T-cell (primary cell): ENCODE measurements around the gene SH3BGR. TPM values are rescaled to one million over a fixed set of nuclear protein-coding genes. Genes with fewer than 3 reads are reported as not detected.

ENCODE experiments used
- ATAC-seq, 4 experiments: fragments of 200-7000 bp in 3 of 4; fragments of 150-1000 bp in 1 of 4; cut with Tn5 transposase; replicated peaks in 1 of 4; 1 replicate in 3 of 4; 2 replicates in 1 of 4; pipeline ENCODE4 v1.10.0; 2021; ENCODE audit warnings: moderate library complexity in 3 of 4, mild to moderate bottlenecking in 2 of 4, moderate number of reproducible peaks in 1 of 4
- CTCF ChIA-PET, 2 donors: fragments of 300-600 bp; sonication (Branson Sonifier 250); formaldehyde crosslinking; loops; one replicate each; lab custom pipeline; 2022; ENCODE audit warnings: antibody characterized with exemption in 2 of 2; lab: Charles Lee
- POLR2A ChIA-PET, 2 donors: fragments of 300-600 bp; sonication (Branson Sonifier 250); formaldehyde crosslinking; loops; one replicate each; lab custom pipeline; 2022; ENCODE audit warnings: antibody characterized with exemption in 2 of 2; lab: Charles Lee
- DNase-seq, 35 experiments: peaks; one replicate each; pipeline versions ENCODE4 v3.0.0 to v3.0.0-alpha.2; 2013 to 2023
- H3K27ac ChIP-seq: one replicate; pipeline ENCODE4 v1.5.1; 2013; ENCODE audit warnings: low read length
- H3K27me3 ChIP-seq, 2 experiments: replicated peaks in 1 of 2; 1 replicate in 1 of 2; 2 replicates in 1 of 2; pipeline versions ENCODE4 v1.6.1 to v1.7.0; 2013; ENCODE audit warnings: low read length in 1 of 2, mixed read lengths in 1 of 2; ENCODE audit not compliant: control insufficient read depth in 2 of 2, insufficient read depth in 2 of 2; ENCODE audit errors: extremely low read depth in 1 of 2
- H3K36me3 ChIP-seq, 2 donors: 1 replicate in 1 of 2; 2 replicates in 1 of 2; pipeline versions ENCODE4 v1.6.1 to v1.7.0; 2013; ENCODE audit warnings: low read length in 1 of 2; ENCODE audit not compliant: control insufficient read depth in 2 of 2, insufficient read depth in 1 of 2; ENCODE audit errors: extremely low read depth in 1 of 2
- H3K4me1 ChIP-seq, 2 experiments: 1 replicate in 1 of 2; 2 replicates in 1 of 2; pipeline versions ENCODE4 v1.6.1 to v1.7.0; 2013; ENCODE audit warnings: low read length in 2 of 2, mixed read lengths in 1 of 2; ENCODE audit not compliant: insufficient read depth in 2 of 2, control insufficient read depth in 1 of 2; ENCODE audit errors: extremely low read depth in 1 of 2
- H3K4me3 ChIP-seq, 2 donors: 1 replicate in 1 of 2; 2 replicates in 1 of 2; pipeline versions ENCODE4 v1.5.1 to v1.7.0; 2013; ENCODE audit warnings: mild to moderate bottlenecking in 2 of 2, low read length in 1 of 2, moderate library complexity in 1 of 2; ENCODE audit not compliant: control insufficient read depth in 1 of 2; ENCODE audit errors: extremely low read depth in 1 of 2
- H3K9me3 ChIP-seq: 2 replicates; pipeline ENCODE4 v1.7.0; 2013
- H3K27ac Mint-ChIP-seq, 2 donors: one replicate each; pipeline ENCODE4 v1.8.0; 2020 to 2021; ENCODE audit warnings: mild to moderate bottlenecking in 2 of 2, mixed read lengths in 2 of 2
- H3K27me3 Mint-ChIP-seq, 2 donors: one replicate each; pipeline ENCODE4 v1.8.0; 2021 to 2022; ENCODE audit warnings: mixed read lengths in 2 of 2
- H3K36me3 Mint-ChIP-seq: one replicate; pipeline ENCODE4 v1.8.0; 2021; ENCODE audit warnings: mixed read lengths
- H3K4me1 Mint-ChIP-seq, 3 donors: one replicate each; pipeline ENCODE4 v1.8.0; 2020 to 2022; ENCODE audit warnings: mixed read lengths in 3 of 3, mild to moderate bottlenecking in 1 of 3
- H3K4me3 Mint-ChIP-seq, 3 donors: one replicate each; pipeline ENCODE4 v1.8.0; 2020 to 2022; ENCODE audit warnings: mild to moderate bottlenecking in 3 of 3, mixed read lengths in 3 of 3, moderate library complexity in 3 of 3
- H3K9me3 Mint-ChIP-seq, 3 donors: one replicate each; pipeline ENCODE4 v1.8.0; 2020 to 2022; ENCODE audit warnings: mixed read lengths in 3 of 3
- WGBS: methylation state at CpG from one replicate; pipeline ENCODE4 v1.1.5; 2013; ENCODE audit warnings: missing lambda C conversion rate; ENCODE audit not compliant: insufficient coverage; 5-methylcytosine and 5-hydroxymethylcytosine counted together
- total RNA-seq, 35 experiments: library from RNA in 6 of 35; stranded (reverse) in 6 of 35; fragments of 120-200 nt in 1 of 35; gene quantifications; one replicate each; pipeline versions ENCODE4 v1.2.1 to v1.2.4 and lab custom pipeline; 2013 to 2026

SH3BGR gene
- total RNA-seq, 5 donors from 2014 or later (not counting 1 experiment from before 2014, with no cell fraction given) = 1.3 to 2.0 (median 1.8) TPM

DNA sequence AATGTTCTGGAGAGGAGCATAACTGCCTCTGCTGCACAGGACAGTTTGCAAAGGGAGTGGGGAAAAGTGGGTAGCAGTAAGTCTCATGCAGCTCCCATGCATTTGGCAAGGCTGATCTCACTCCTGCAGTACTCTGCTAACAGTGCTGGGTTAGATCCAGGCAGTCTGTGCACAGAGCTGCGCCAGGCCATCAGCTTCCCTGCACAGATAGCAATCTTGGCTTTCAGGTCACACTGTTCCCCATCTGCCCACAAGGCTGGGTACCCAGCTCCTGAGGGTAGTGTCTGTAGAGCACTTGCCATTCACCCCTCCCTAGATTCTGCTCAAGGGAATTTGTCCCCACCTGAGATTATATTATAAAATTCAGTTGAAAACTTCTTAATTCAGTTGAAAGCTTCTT, 72.1 kb downstream of the SH3BGR start:
- no peaks in the 10 kb centered on the region for H3K9me3 ChIP-seq
- WGBS = 43% methylated on average over 1 of the region's 1 CpG
- no peak for ATAC-seq
- H3K36me3 ChIP-seq = no peaks in the 10 kb centered on the region
- Mint-ChIP-seq H3K27me3 (peaks cover 10 to 23% of the 10 kb centered on the region in 2 donors), H3K4me3 (no peak overlapping the region), H3K9me3 (no peaks in the 10 kb centered on the region), H3K4me1 (no peaks in the 10 kb centered on the region), H3K36me3 (no peaks in the 10 kb centered on the region), H3K27ac (no peak overlapping the region)
- peaks cover 0 to 17% of the 10 kb centered on the region in 2 experiments for H3K27me3 ChIP-seq
- no peak for DNase-seq
- CTCF ChIA-PET = interaction anchor here in 1 of 2 donors (1.2 kb wide), 1 partner anchor 9 kb away, joined by 5 read pairs; no protein-coding TSS in a partner anchor
- no peak overlapping the region for H3K27ac ChIP-seq
- H3K4me3 ChIP-seq = no peak overlapping the region
- POLR2A ChIA-PET = no interaction called here
- H3K4me1 ChIP-seq = no peaks in the 10 kb centered on the region

GRCh38 chr21:39525129-39525528, 73.4 kb downstream of the SH3BGR start:
- H3K9me3 Mint-ChIP-seq = no peaks in the 10 kb centered on the region

GRCh38 chr21:39525601-39526000, 73.8 kb downstream of the SH3BGR start:
- H3K36me3 ChIP-seq = no peaks in the 10 kb centered on the region
- no peak for ATAC-seq
- no peaks in the 10 kb centered on the region for H3K36me3 Mint-ChIP-seq
- ChIA-PET POLR2A (no interaction called here), CTCF (no interaction called here)
- H3K4me1 ChIP-seq = no peaks in the 10 kb centered on the region
- no peaks in the 10 kb centered on the region for H3K9me3 ChIP-seq
- no peak overlapping the region for H3K27ac ChIP-seq
- no peak overlapping the region for H3K4me3 ChIP-seq
- H3K4me3 Mint-ChIP-seq = no peak overlapping the region
- H3K27ac Mint-ChIP-seq = no peak overlapping the region
- no peaks in the 10 kb centered on the region for H3K9me3 Mint-ChIP-seq
- DNase-seq = no peak
- 93% methylated on average over 8 of the region's 12 CpGs for WGBS
- no peaks in the 10 kb centered on the region for H3K4me1 Mint-ChIP-seq
- peaks cover 0 to 17% of the 10 kb centered on the region in 2 experiments for H3K27me3 ChIP-seq
- peaks cover 16 to 23% of the 10 kb centered on the region in 2 donors for H3K27me3 Mint-ChIP-seq

More at GRCh38 chr21:39525129-39525528, 73.4 kb downstream of the SH3BGR start:
- H3K9me3 ChIP-seq = no peaks in the 10 kb centered on the region
- no peak overlapping the region for H3K27ac ChIP-seq
- Mint-ChIP-seq H3K4me3 (no peak overlapping the region), H3K36me3 (no peaks in the 10 kb centered on the region), H3K27ac (no peak overlapping the region), H3K4me1 (no peaks in the 10 kb centered on the region), H3K27me3 (peaks cover 16 to 23% of the 10 kb centered on the region in 2 donors)
- no peaks in the 10 kb centered on the region for H3K36me3 ChIP-seq
- WGBS = 28% methylated on average over 2 of the region's 3 CpGs
- ChIA-PET CTCF (no interaction called here), POLR2A (no interaction called here)
- no peak overlapping the region for H3K4me3 ChIP-seq
- H3K27me3 ChIP-seq = peaks cover 0 to 17% of the 10 kb centered on the region in 2 experiments
- H3K4me1 ChIP-seq = no peaks in the 10 kb centered on the region
- DNase-seq (no peak), ATAC-seq (no peak)

DNA sequence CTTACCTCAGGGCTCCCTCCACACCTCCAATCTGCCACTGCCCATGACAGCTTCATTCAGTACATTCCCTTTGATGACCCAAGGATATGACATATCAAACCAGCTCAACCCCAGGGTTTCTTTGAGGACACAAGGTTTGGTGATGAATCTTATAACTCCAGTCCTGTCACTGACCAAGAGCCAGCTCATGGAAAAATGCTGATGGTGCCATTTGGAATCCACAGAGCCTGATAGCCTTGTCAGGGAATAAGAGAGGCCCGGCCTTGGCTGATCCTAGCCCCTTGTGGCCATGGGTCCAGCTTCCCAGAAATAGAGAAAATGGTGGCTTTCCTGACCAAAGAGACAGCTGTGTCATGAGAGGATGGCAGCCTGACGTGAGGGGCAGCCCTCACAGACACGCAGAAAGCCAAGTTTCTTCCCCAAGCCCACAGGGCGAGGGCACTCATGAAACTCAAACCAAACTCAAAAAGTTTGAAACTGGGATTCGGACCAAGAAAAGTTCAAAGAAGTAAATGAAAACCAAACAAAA, 75.4 kb downstream of the SH3BGR start:
- Mint-ChIP-seq H3K9me3 (no peaks in the 10 kb centered on the region), H3K27me3 (peaks cover 16 to 23% of the 10 kb centered on the region in 2 donors), H3K4me1 (no peaks in the 10 kb centered on the region), H3K36me3 (no peaks in the 10 kb centered on the region), H3K27ac (no peak overlapping the region), H3K4me3 (no peak overlapping the region)
- 68% methylated on average over 5 of the region's 5 CpGs for WGBS
- Histone ChIP-seq H3K27me3 (peaks cover 0 to 17% of the 10 kb centered on the region in 2 experiments), H3K4me3 (no peak overlapping the region), H3K9me3 (no peaks in the 10 kb centered on the region), H3K36me3 (no peaks in the 10 kb centered on the region), H3K27ac (no peak overlapping the region), H3K4me1 (no peaks in the 10 kb centered on the region)
- ChIA-PET POLR2A (no interaction called here), CTCF (interaction anchor here in 1 of 2 donors (1.1 kb wide), 1 partner anchor 9 kb away, joined by 3 read pairs; no protein-coding TSS in a partner anchor)
- ATAC-seq = no peak
- no peak for DNase-seq

GRCh38 chr21:39527664-39528381, 76.1 kb downstream of the SH3BGR start:
- no peak for ATAC-seq
- Mint-ChIP-seq H3K27ac (no peak overlapping the region), H3K27me3 (peaks cover 16 to 23% of the 10 kb centered on the region in 2 donors), H3K36me3 (no peaks in the 10 kb centered on the region), H3K9me3 (no peaks in the 10 kb centered on the region), H3K4me3 (no peak overlapping the region), H3K4me1 (no peaks in the 10 kb centered on the region)
- peaks cover 0 to 17% of the 10 kb centered on the region in 2 experiments for H3K27me3 ChIP-seq
- ChIA-PET CTCF (interaction anchor here in 1 of 2 donors (1.1 kb wide), 1 partner anchor 9 kb away, joined by 3 read pairs; no protein-coding TSS in a partner anchor), POLR2A (no interaction called here)
- H3K27ac ChIP-seq = no peak overlapping the region
- H3K9me3 ChIP-seq = no peaks in the 10 kb centered on the region
- H3K4me3 ChIP-seq = no peak overlapping the region
- H3K36me3 ChIP-seq = no peaks in the 10 kb centered on the region
- no peaks in the 10 kb centered on the region for H3K4me1 ChIP-seq
- DNase-seq = no peak
- 23% methylated on average over 6 of the region's 8 CpGs for WGBS

DNA sequence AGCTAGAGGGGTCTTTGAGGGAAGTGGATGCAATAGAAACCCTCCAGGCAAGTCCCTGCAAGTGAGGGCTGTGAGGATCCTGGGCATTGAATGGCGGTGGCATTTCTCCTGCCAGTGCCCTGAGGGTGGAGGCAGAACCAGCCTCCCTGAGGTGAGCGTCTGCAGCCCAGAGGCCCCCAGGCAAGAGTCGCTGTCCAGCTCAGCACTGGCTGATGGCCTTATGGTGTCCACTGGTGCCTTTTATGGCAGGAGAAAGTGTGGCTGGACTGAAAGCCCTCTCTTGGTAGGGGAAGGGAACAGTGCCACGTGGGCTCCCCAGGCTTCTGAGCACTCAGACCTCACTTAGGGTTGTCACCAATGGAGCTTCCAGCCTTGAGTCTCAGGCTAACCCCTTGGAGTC, 77.3 kb downstream of the SH3BGR start:
- Histone ChIP-seq H3K9me3 (no peaks in the 10 kb centered on the region), H3K4me1 (no peaks in the 10 kb centered on the region), H3K27ac (no peak overlapping the region), H3K36me3 (no peaks in the 10 kb centered on the region), H3K4me3 (no peak overlapping the region), H3K27me3 (peaks cover 0 to 17% of the 10 kb centered on the region in 2 experiments)
- H3K4me3 Mint-ChIP-seq = no peak overlapping the region
- peaks cover 16 to 23% of the 10 kb centered on the region in 2 donors for H3K27me3 Mint-ChIP-seq
- no peaks in the 10 kb centered on the region for H3K36me3 Mint-ChIP-seq
- DNase-seq (no peak), ATAC-seq (no peak)
- ChIA-PET CTCF (no interaction called here), POLR2A (no interaction called here)
- no peaks in the 10 kb centered on the region for H3K9me3 Mint-ChIP-seq
- H3K27ac Mint-ChIP-seq = no peak overlapping the region
- no peaks in the 10 kb centered on the region for H3K4me1 Mint-ChIP-seq
- 67% methylated on average over 4 of the region's 4 CpGs for WGBS
